ENCODE results near the gene TIMM23B.
"Not testable (repeated sequence)": the region's sequence is repeated elsewhere in the genome, so short reads cannot be mapped to it uniquely, and the experiment has no call there.

Gene TIMM23B

GRCh38 chr10:49941447-49942338 is at the start of gene TIMM23B, which contains the start of gene PARG:
TSS of gene TIMM23B (plus strand) at chr10:49942053. CDS start at chr10:49942195, 142 bp downstream.
TSS of gene PARG (minus strand) at chr10:49942027. CDS start at chr10:49941725, 302 bp downstream.
- peak; percentile 69 for FAIRE-seq

- not testable (repeated sequence) for FAIRE-seq
These were observed 41.9 kb upstream of the TIMM23B start for GRCh38 chr10:49899999-49900398.

- not testable (repeated sequence) for FAIRE-seq
These were observed 41.4 kb upstream of the TIMM23B start for GRCh38 chr10:49900406-49900805.

DNA sequence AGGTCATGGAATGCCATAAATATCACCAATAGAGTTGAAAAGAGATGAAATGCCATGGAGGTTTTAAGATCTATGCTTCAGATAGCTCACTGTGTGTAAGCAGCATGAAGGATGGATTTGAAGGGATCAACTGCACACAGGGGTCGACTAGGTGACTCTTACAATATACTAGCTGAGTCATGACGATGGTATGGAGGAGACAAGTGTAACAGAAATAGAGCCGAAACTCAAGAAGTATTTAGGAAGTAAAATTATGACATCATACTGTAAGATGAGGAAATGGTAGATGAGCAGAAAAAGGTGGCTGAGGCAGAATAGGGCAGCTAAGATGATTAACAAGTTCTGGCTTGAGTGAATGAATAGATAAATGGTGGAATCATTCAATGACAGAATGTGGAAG is 38.0 kb upstream of the TIMM23B start:
- not testable (repeated sequence) for FAIRE-seq

DNA sequence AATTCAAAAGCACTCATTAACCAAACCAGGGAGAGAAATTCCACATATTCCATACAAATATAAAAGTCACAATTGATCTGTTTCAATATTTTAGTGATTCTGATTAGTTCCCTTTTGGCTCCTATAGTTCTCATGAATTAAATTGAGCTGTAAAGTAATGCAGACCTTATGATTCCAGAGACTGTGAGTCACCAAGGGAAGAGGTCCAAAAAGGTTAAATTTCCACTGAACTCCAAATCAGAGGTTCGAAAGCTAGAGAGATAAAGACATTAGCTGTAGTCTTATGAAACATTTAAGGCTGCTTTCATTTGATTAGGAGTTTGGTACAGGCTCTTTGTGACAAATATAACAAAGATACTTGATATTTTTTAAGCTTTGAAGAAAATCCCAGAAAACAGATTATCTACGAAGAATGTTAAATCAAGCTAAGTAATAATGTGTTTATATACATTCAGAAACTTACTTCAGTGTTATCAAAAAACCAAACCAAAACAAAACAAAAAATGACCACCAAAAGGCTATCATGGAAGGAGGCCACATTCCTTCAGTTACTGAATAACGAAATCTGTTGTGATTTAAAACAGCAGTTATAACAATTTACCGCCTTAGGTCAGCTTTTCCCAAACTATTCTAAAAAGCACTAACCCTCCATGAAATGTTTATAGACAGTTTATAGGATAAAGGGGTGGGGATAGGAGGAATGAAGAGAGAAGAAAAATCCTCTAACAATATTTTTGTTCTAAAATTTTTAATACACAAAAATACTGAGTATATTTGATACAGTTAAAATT is 33.4 kb upstream of the TIMM23B start:
- FAIRE-seq: not testable (repeated sequence)

GRCh38 chr10:49910295-49910694 is 31.6 kb upstream of the TIMM23B start:
- not testable (repeated sequence) for FAIRE-seq

- FAIRE-seq: peak; percentile 45
These were observed 25.4 kb upstream of the TIMM23B start for GRCh38 chr10:49916451-49916850.

DNA sequence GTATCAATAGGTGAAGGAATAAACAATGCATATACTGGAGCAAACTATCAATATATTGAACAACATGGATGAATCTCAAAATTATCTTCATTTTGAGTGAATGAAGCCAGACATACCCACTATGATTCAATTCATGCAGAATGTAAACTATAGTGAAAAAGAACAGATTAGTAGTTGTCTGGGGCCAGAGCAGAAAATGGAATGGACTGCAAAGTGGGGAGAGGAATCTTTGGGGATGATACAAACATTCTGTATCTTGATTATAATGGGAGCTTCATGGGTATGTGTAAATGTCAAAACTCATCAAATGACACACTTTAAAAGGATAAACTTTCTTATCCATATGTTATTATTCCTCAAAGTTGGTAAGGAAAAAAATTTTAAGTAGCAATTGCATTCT is 23.9 kb upstream of the TIMM23B start:
- FAIRE-seq: not testable (repeated sequence)

GRCh38 chr10:49922041-49922440 is 19.8 kb upstream of the TIMM23B start:
- not testable (repeated sequence) for FAIRE-seq

- FAIRE-seq: not testable (repeated sequence)
These were observed 18.3 kb upstream of the TIMM23B start for GRCh38 chr10:49923572-49923971.

DNA sequence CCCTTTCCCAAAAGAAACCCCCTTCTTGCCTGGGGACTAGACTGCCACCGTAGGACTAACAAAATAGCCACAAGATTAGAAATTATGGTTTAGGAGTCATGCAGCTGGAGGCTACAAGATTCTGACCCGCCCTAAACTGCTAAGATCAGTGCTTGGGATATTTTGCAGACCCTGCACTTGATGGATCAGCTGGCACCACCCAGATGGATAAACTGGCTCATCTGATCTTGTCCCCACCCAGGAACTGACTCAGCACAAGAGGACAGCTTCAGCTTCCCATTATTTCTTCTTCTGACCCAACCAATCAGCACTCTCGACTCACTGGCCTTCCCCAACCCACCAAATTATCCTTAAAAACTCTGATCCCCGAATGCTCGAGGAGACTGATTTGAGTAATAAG is 10.6 kb upstream of the TIMM23B start:
- not testable (repeated sequence) for FAIRE-seq

GRCh38 chr10:49931959-49932728 is 9.7 kb upstream of the TIMM23B start:
- peak; percentile 21 for FAIRE-seq

- not testable (repeated sequence) for FAIRE-seq
These were observed 469 bp downstream of the TIMM23B start for GRCh38 chr10:49942339-49942705.

GRCh38 chr10:49943607-49944006 is 1.8 kb downstream of the TIMM23B start:
- not testable (repeated sequence) for FAIRE-seq

DNA sequence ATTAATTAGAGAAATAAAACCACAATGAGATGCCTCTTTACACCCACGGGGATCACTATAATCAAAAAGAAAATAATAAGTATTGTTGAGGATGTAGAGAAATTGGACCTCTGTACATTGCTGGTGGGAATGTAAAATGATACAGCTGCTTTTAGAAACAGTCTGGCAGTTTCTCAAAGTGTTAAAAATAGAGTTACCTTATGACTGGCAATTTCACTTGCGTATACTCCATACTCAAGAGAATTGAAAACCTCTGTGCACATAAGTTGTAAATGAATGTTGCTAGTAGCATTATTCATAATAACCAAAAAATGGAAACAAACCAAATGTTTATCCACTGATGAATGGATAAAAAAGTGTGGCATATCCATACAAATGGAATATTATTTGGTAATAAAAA is 6.3 kb downstream of the TIMM23B start:
- not testable (repeated sequence) for FAIRE-seq

DNA sequence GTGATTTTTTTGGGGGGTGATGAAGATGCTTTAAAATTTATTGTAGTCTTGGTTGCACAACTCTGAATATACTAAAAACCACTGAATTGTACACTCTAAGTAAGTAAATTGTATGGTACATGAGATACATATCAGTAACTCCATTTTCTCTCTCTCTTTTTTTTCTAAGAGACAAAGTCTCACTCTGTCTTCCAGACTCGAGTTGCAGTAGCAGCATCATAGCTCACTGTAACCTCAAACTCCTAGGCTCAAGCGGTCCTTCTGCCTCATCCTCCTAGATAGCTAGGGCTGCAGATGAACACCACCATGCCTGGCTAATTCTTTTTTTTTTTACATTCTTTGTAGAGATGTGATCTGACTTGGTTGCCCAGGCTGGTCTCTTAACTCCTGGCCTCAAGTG is 6.9 kb downstream of the TIMM23B start:
- not testable (repeated sequence) for FAIRE-seq

DNA sequence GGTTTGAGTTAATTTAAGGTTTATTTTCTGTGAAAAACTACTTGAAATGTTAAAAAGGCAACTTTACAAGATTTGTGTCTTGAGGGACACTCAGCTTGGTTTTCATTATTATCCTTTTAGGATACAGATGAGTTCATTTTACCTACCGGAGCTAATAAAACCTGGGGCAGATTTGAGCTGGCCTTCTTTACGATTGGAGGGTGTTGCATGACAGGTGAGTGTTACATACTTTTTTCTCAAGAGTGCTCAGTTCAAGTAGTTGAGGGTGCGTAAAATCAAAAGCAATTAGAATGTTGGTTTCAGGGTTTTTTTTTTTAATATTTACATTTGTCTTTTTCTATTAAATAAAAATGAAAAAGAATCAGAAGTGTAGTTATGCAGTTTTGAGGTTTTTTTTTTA is 10.2 kb downstream of the TIMM23B start:
- not testable (repeated sequence) for FAIRE-seq

GRCh38 chr10:49953122-49953521 is 11.3 kb downstream of the TIMM23B start:
- FAIRE-seq: peak; percentile 79

DNA sequence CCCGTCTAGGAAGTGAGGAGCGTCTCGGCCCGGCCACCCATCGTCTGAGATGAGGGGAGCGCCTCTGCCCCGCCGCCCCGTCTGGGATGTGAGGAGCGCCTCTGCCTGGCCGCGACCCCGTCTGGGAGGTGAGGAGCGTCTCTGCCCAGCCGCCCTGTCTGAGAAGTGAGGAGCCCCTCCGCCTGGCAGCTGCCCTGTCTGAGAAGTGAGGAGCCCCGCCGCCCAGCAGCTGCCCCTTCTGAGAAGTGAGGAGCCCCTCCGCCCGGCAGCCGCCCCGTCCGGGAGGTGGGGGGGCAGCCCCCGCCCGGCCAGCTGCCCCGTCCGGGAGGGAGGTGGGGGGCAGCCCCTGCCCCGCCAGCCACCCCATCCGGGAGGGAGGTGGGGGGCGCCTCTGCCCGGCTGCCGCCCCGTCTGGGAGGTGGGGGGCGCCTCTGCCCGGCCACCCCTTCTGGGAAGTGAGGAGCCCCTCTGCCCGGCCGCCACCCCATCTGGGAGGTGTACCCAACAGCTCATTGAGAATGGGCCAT is 28.5 kb downstream of the TIMM23B start:
- FAIRE-seq: not testable (repeated sequence)

DNA sequence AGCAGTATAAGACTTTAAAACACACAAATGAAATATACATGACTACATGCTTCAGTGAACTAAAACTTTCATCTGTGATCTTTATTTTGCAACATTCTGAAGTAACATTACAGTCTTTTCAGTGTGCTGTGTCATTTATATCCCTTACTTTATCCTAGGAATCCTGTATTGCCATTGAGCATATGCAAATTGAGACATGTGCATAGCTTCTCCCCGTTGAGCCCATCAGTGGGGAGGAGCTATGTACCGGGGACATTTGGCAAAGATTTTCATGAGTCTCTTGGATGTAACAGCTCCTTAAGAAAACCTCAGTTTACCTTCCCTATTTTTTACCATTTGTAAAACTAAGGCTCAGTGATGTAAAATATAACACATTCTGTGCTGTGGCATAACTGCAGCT is 29.6 kb downstream of the TIMM23B start:
- not testable (repeated sequence) for FAIRE-seq

GRCh38 chr10:49972094-49972493 is 30.2 kb downstream of the TIMM23B start:
- FAIRE-seq: not testable (repeated sequence)

GRCh38 chr10:49977756-49978155 is 35.9 kb downstream of the TIMM23B start:
- not testable (repeated sequence) for FAIRE-seq
